H1 (cell line): ENCODE data around the gene DUSP7. TPM values are rescaled to one million over a fixed set of nuclear protein-coding genes. Genes with fewer than 3 reads are reported as not detected.

ENCODE experiments used
- CTCF ChIA-PET: fragments of 300-600 bp; sonication (Branson Sonifier 250); formaldehyde crosslinking; loops from one replicate; lab custom pipeline; 2021; ENCODE audit not compliant: partially characterized antibody; lab: Charles Lee
- POLR2A ChIA-PET: fragments of 300-600 bp; sonication (Branson Sonifier 250); formaldehyde crosslinking; loops from one replicate; lab custom pipeline; 2021; ENCODE audit warnings: inconsistent platforms; ENCODE audit not compliant: partially characterized antibody; lab: Charles Lee
- DNase-seq, 2 experiments: peaks; one replicate each; pipeline versions ENCODE4 v3.0.0 to v3.0.0-alpha.2; 2010 to 2022; ENCODE audit warnings: low spot score in 2 of 2, low read depth in 1 of 2, mixed read lengths in 1 of 2
- FAIRE-seq: peaks from 2 replicates; lab custom pipeline; 2011; peaks lifted over from hg19 to GRCh38; lab: Jason Lieb, UNC
- H2AFZ ChIP-seq: 2 replicates; pipeline ENCODE4 v1.8.1; 2012; ENCODE audit warnings: low read length, inconsistent platforms
- H2AK5ac ChIP-seq: 2 replicates; pipeline ENCODE4 v1.6.1; 2013; ENCODE audit warnings: low read depth, low read length
- H2BK120ac ChIP-seq: replicated peaks from 2 replicates; pipeline ENCODE3; 2013; ENCODE audit warnings: low read depth, low read length, inconsistent platforms
- H2BK12ac ChIP-seq: 2 replicates; pipeline ENCODE4 v1.6.1; 2013; ENCODE audit warnings: low read depth, low read length
- H2BK15ac ChIP-seq: 2 replicates; pipeline ENCODE4 v1.6.1; 2013; ENCODE audit warnings: low read length
- H2BK20ac ChIP-seq: 2 replicates; pipeline ENCODE4 v1.6.1; 2013; ENCODE audit warnings: low read length
- H2BK5ac ChIP-seq: 2 replicates; pipeline ENCODE4 v1.6.1; 2013; ENCODE audit warnings: low read depth, low read length
- H3K14ac ChIP-seq: 2 replicates; pipeline ENCODE4 v1.6.1; 2013; ENCODE audit warnings: inconsistent platforms; ENCODE audit not compliant: insufficient read length
- H3K18ac ChIP-seq: 2 replicates; pipeline ENCODE4 v1.6.1; 2013; ENCODE audit warnings: low read length; ENCODE audit errors: extremely low read depth
- H3K23ac ChIP-seq: 2 replicates; pipeline ENCODE4 v1.6.1; 2013; ENCODE audit warnings: inconsistent platforms; ENCODE audit not compliant: insufficient read length
- H3K23me2 ChIP-seq: 2 replicates; pipeline ENCODE4 v1.6.1; 2013; ENCODE audit warnings: low read depth, low read length
- H3K27ac ChIP-seq: 2 replicates; pipeline ENCODE4 v1.6.1; 2011; ENCODE audit warnings: low read depth, low read length, inconsistent platforms
- H3K27me3 ChIP-seq, 4 experiments: replicated peaks in 1 of 4; 1 replicate in 1 of 4; 2 replicates in 3 of 4; pipeline versions ENCODE4 v1.6.1 to v1.8.1; 2011 to 2013; ENCODE audit warnings: low read length in 3 of 4, mild to moderate bottlenecking in 3 of 4, inconsistent platforms in 2 of 4, mixed read lengths in 2 of 4, moderate library complexity in 1 of 4; ENCODE audit not compliant: control insufficient read depth in 3 of 4, insufficient read depth in 3 of 4; ENCODE audit errors: extremely low read depth in 1 of 4
- H3K36me3 ChIP-seq, 4 experiments: 2 replicates each; pipeline versions ENCODE4 v1.6.1 to v1.8.1; 2011 to 2013; ENCODE audit warnings: mild to moderate bottlenecking in 4 of 4, low read length in 3 of 4, moderate library complexity in 2 of 4, control low read depth in 1 of 4, inconsistent platforms in 1 of 4; ENCODE audit not compliant: insufficient read depth in 4 of 4, control insufficient read depth in 2 of 4
- H3K4ac ChIP-seq: replicated peaks from 2 replicates; pipeline ENCODE3; 2013; ENCODE audit warnings: low read length, low read depth, mixed read lengths, inconsistent platforms; ENCODE audit not compliant: insufficient read length
- H3K4me1 ChIP-seq, 4 experiments: replicated peaks in 1 of 4; 1 replicate in 1 of 4; 2 replicates in 3 of 4; pipeline versions ENCODE4 v1.6.1 to v1.8.1; 2011 to 2013; ENCODE audit warnings: low read length in 3 of 4, inconsistent platforms in 2 of 4, mixed read lengths in 1 of 4; ENCODE audit not compliant: insufficient read depth in 4 of 4, control insufficient read depth in 3 of 4
- H3K4me2 ChIP-seq, 2 experiments: 2 replicates each; pipeline versions ENCODE4 v1.6.1 to v1.8.1; 2011 to 2013; ENCODE audit warnings: low read depth in 2 of 2, low read length in 2 of 2, control low read depth in 1 of 2, inconsistent platforms in 1 of 2, mild to moderate bottlenecking in 1 of 2; ENCODE audit not compliant: insufficient read depth in 1 of 2
- H3K4me3 ChIP-seq, 4 experiments: fragments of 200-600, 300-600 bp in 1 of 4; sonication (generic), shearing (Covaris generic), sonication (Bioruptor Twin) in 1 of 4; 2 replicates each; pipeline versions ENCODE4 v1.5.1 to v1.8.1; 2011 to 2016; ENCODE audit warnings: low read length in 4 of 4, low read depth in 3 of 4, control low read depth in 2 of 4, inconsistent platforms in 2 of 4, mild to moderate bottlenecking in 2 of 4, mixed read lengths in 1 of 4, moderate library complexity in 1 of 4; ENCODE audit not compliant: insufficient read depth in 2 of 4; ENCODE audit errors: extremely low read depth in 1 of 4
- H3K56ac ChIP-seq: replicated peaks from 2 replicates; pipeline ENCODE3; 2013; ENCODE audit warnings: low read depth, mild to moderate bottlenecking, mixed read lengths, low read length, inconsistent platforms; ENCODE audit not compliant: insufficient read length
- H3K79me1 ChIP-seq: 2 replicates; pipeline ENCODE4 v1.6.1; 2013; ENCODE audit warnings: low read depth, low read length, control low read depth
- H3K79me2 ChIP-seq, 2 experiments: 2 replicates each; pipeline versions ENCODE4 v1.6.1 to v1.8.1; 2012 to 2013; ENCODE audit warnings: low read length in 2 of 2, mild to moderate bottlenecking in 2 of 2, inconsistent platforms in 1 of 2; ENCODE audit not compliant: insufficient read depth in 2 of 2, control insufficient read depth in 1 of 2
- H3K9ac ChIP-seq, 4 experiments: replicated peaks in 1 of 4; 1 replicate in 1 of 4; 2 replicates in 3 of 4; pipeline versions ENCODE4 v1.6.1 to v1.8.1; 2011 to 2013; ENCODE audit warnings: low read depth in 3 of 4, low read length in 3 of 4, control low read depth in 2 of 4, mild to moderate bottlenecking in 2 of 4, moderate library complexity in 2 of 4, inconsistent platforms in 1 of 4; ENCODE audit errors: extremely low read depth in 1 of 4
- H3K9me3 ChIP-seq, 2 experiments: 2 replicates each; pipeline versions ENCODE4 v1.6.1 to v1.8.1; 2012 to 2013; ENCODE audit warnings: mild to moderate bottlenecking in 2 of 2, moderate library complexity in 2 of 2, control low read depth in 1 of 2, inconsistent platforms in 1 of 2, low read depth in 1 of 2, low read length in 1 of 2, mixed read lengths in 1 of 2; ENCODE audit not compliant: insufficient read depth in 2 of 2
- H4K20me1 ChIP-seq, 2 experiments: replicated peaks in 1 of 2; 2 replicates each; pipeline versions ENCODE3 to v1.8.1; 2011 to 2013; ENCODE audit warnings: inconsistent platforms in 2 of 2, low read length in 2 of 2, mild to moderate bottlenecking in 1 of 2; ENCODE audit not compliant: insufficient read depth in 2 of 2, control insufficient read depth in 1 of 2
- H4K5ac ChIP-seq: 2 replicates; pipeline ENCODE4 v1.6.1; 2013; ENCODE audit warnings: low read length, low read depth, mixed read lengths, inconsistent platforms; ENCODE audit not compliant: insufficient read length
- H4K8ac ChIP-seq: 2 replicates; pipeline ENCODE4 v1.8.0; 2013; ENCODE audit warnings: mild to moderate bottlenecking, moderate library complexity, low read length, inconsistent platforms; ENCODE audit not compliant: insufficient read depth; ENCODE audit errors: extremely low read depth
- H4K91ac ChIP-seq: replicated peaks from 2 replicates; pipeline ENCODE3; 2013; ENCODE audit warnings: low read length, mixed read lengths, inconsistent platforms; ENCODE audit not compliant: insufficient read length
- WGBS, 2 experiments: shearing (Covaris generic) in 1 of 2; methylation state at CpG; one replicate each; pipeline versions ENCODE4 v1.1.6 to v1.1.7; 2013 to 2015; ENCODE audit warnings: low lambda C conversion rate in 2 of 2, mixed read lengths in 2 of 2, inconsistent platforms in 1 of 2, low coverage in 1 of 2, missing lambda C conversion rate in 1 of 2; ENCODE audit not compliant: insufficient replicate concordance in 2 of 2, insufficient coverage in 1 of 2, insufficient read length in 1 of 2; ENCODE audit errors: extremely low coverage in 1 of 2, missing lambda C conversion rate in 1 of 2; 5-methylcytosine and 5-hydroxymethylcytosine counted together
- polyA plus RNA-seq, 7 experiments: library from polyadenylated mRNA; depleted of rRNA in 3 of 7; stranded (reverse) in 5 of 7; unstranded in 2 of 7; fragments of >200 nt in 5 of 7; fragments of 200-250 nt in 2 of 7; gene quantifications; 1 replicate in 5 of 7; 2 replicates in 1 of 7; 4 replicates in 1 of 7; pipeline versions ENCODE4 v1.2.1 to v1.2.3, GENCODE V29; 2011 to 2013; ENCODE audit warnings: missing spikeins in 2 of 7, mixed read lengths in 2 of 7
- total RNA-seq: library from RNA; stranded (reverse); fragmentation: NEBNext Ultra II Directional; extraction: Animal tissue kit (Norgen Biotek cat#: 25700); gene quantifications from 2 replicates; pipeline ENCODE4 v1.2.1, GENCODE V29; 2021

DUSP7 gene
- total and polyA plus RNA-seq, 2 of the 8 experiments (the other 6 are each of a cell fraction or from before 2014, with no cell fraction given), result 19.4 to 24.9 TPM

DNA sequence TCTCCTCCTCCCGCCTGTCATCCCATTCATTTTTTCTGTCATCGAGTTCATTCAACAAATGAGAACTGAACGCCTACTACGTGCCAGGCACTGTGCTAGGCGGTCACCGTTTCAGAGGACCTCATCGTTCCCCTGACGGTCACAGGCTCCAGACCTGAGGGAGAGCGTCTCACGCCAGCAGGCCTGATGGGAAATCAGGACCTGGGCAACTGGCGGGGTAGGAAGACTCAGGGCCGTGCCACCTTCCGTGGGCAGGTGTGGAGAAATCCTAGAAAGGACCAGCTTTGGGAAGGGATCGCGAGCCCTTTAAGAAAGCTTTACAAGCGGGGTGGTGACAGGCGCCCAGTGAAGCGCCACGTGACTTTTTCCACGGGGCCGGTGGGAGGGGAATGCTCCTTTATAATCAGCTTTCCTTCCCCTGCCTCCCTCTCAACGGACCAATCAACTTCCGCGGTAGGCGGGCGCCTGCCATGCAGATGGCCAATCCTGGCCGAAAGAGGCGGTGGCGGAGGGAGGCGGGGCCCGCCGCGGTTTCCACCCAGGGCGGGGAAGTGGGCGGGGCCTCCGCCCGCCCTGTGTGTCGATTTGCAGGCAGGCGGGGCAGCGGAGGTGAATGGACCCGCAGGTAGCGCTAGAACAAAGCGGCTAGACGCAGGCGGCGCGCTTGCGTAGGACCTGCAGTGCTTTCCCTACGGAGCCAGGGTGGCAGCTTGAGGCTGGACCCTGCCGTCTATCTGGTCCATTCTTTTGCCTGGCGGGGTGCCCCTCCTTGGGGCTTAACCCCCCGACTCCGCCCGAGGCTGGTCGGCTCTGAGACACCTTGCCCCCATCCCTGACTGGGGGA lies 819 bp upstream of the DUSP7 start:
- H3K4me1 ChIP-seq, result peaks cover 0 to 29% (median 17%) of the 10 kb centered on the region in 4 experiments; a peak in 6 of 7 replicates
- peak overlapping the region in 2 of 4 experiments; percentile 16 to 39; a peak in 4 of 7 replicates for H3K9ac ChIP-seq
- peak overlapping the region; percentile 81 for H4K91ac ChIP-seq
- 0 out of 2 replicates have a peak overlapping the region, but pooled peaks have one; percentile 47 for H2AK5ac ChIP-seq
- H3K14ac ChIP-seq, result no peak overlapping the region
- H3K79me1 ChIP-seq, result no peaks in the 10 kb centered on the region; the same call in 1 of the 2 replicates
- H3K4ac ChIP-seq, result peak overlapping the region; percentile 74
- peaks cover 0 to under 1% of the 10 kb centered on the region in 2 experiments; a peak in 1 of 4 replicates for H3K79me2 ChIP-seq
- no peaks in the 10 kb centered on the region; a peak in 3 of 8 replicates for H3K36me3 ChIP-seq
- H3K18ac ChIP-seq, result peak overlapping the region; percentile 78
- H3K4me2 ChIP-seq, result peak overlapping the region; percentile 77 to 96
- peak overlapping the region; percentile 35 for H3K56ac ChIP-seq
- peak overlapping the region; percentile 49 for H4K5ac ChIP-seq
- CTCF ChIA-PET, result interaction anchor here (0.6 to 33.0 kb wide), 19 partner anchors 9 to 130 kb away, joined by 3 to 984 read pairs (median 6); partner anchors contain the start of gene RPL29
- 2% methylated on average over 54 of the region's 55 CpGs; no CpG with 5 or more reads in 1 of the 2 experiments for WGBS, 2 experiments
- H3K23ac ChIP-seq, result no peak overlapping the region
- H2BK120ac ChIP-seq, result no peak overlapping the region
- H2BK20ac ChIP-seq, result no peak overlapping the region
- DNase-seq (peak; percentile 97), FAIRE-seq (peak; percentile 78)
- H3K9me3 ChIP-seq, result no peaks in the 10 kb centered on the region
- POLR2A ChIA-PET, result interaction anchor here (0.6 to 4.1 kb wide), 19 partner anchors 10 to 413 kb away, joined by 3 to 60 read pairs (median 4); partner anchors contain the start of genes ACY1, POC1A and RPL29
- H4K8ac ChIP-seq, result no peak overlapping the region
- peak overlapping the region; percentile 68; the same call in 1 of the 2 replicates for H2BK12ac ChIP-seq
- peak overlapping the region; percentile 84; the same call in 1 of the 2 replicates for H2BK5ac ChIP-seq
- peaks cover 0 to 21% (median 11%) of the 10 kb centered on the region in 4 experiments; a peak in 6 of 7 replicates for H3K27me3 ChIP-seq
- peak overlapping the region; percentile 46 to 89 (median 56) for H3K4me3 ChIP-seq
- peak overlapping the region; percentile 61; the same call in 1 of the 2 replicates for H2BK15ac ChIP-seq
- H3K23me2 ChIP-seq, result peaks cover 21% of the 10 kb centered on the region
- peak overlapping the region; percentile 90 for H2AFZ ChIP-seq
- peak overlapping the region; percentile 21; the same call in 1 of the 2 replicates for H3K27ac ChIP-seq
- peaks cover 2% of the 10 kb centered on the region in 2 experiments for H4K20me1 ChIP-seq
